GM10266 (cell line): ENCODE results near the gene LY9.

Experiments
- DNase-seq: peaks from one replicate; pipeline ENCODE4 v3.0.0; 2012; ENCODE audit errors: extremely low spot score
- CTCF ChIP-seq: IDR thresholded peaks from 2 replicates; pipeline ENCODE4 v1.5.1; 2012; ENCODE audit warnings: mild to moderate bottlenecking, low read depth; ENCODE audit not compliant: control insufficient read depth, insufficient read depth; ENCODE audit errors: missing control alignments

LY9 gene

GRCh38 chr1:160795951-160796383, at the start of gene LY9:
Gene LY9, plus strand, starts transcription at chr1:160796174. Its CDS starts 14 bp downstream, at chr1:160796188.
- peak; percentile 77 for DNase-seq
- TF ChIP-seq CTCF, result no peak

- no peak for TF ChIP-seq CTCF
- DNase-seq, result no peak
These were observed 49.0 kb upstream of the LY9 start for GRCh38 chr1:160746836-160747500.

- no peak for TF ChIP-seq CTCF
- no peak for DNase-seq
These were observed 48.3 kb upstream of the LY9 start for GRCh38 chr1:160747717-160748116.

GRCh38 chr1:160748181-160748877, 47.6 kb upstream of the LY9 start:
- TF ChIP-seq CTCF, result peak; percentile 42
- DNase-seq, result no peak

GRCh38 chr1:160748878-160749269, 47.1 kb upstream of the LY9 start:
- TF ChIP-seq CTCF, result no peak
- DNase-seq, result no peak

- DNase-seq, result no peak
- no peak for TF ChIP-seq CTCF
These were observed 45.4 kb upstream of the LY9 start for GRCh38 chr1:160750608-160751007.

GRCh38 chr1:160752406-160752805, 43.6 kb upstream of the LY9 start:
- DNase-seq, result no peak
- TF ChIP-seq CTCF, result no peak
